GM12878 (cell line): Measurements from ENCODE around the gene FAM222A. TPM values are rescaled to one million over a fixed set of nuclear protein-coding genes. Genes with fewer than 3 reads are reported as not detected.

Experiments
- ATAC-seq: fragments of 200-7000 bp; cut with Tn5 transposase; 3 replicates; pipeline ENCODE4 v1.9.1; 2020; ENCODE audit warnings: mild to moderate bottlenecking, moderate library complexity
- BruUV-seq: library from RNA; stranded (reverse); fragments of 400-500 nt; replicated peaks from 2 replicates; lab custom pipeline; 2021; lab: Mats Ljungman, UMichigan
- CTCF ChIA-PET: fragments of 300-600 bp; sonication (Branson Sonifier 250); formaldehyde crosslinking; extraction: SDS; loops from one replicate; lab custom pipeline; 2021; ENCODE audit warnings: inconsistent platforms; lab: Yijun Ruan, JAX
- POLR2A ChIA-PET: fragments of 350-600 bp; formaldehyde crosslinking; extraction: SDS; loops from one replicate; lab custom pipeline; 2021; ENCODE audit warnings: inconsistent platforms; lab: Charles Lee
- RAD21 ChIA-PET: fragments of 300-600 bp; sonication (Branson Sonifier 250); formaldehyde crosslinking; loops from one replicate; lab custom pipeline; 2023; ENCODE audit warnings: antibody characterized with exemption; ENCODE audit not compliant: unreplicated experiment; lab: Charles Lee
- SMC1A ChIA-PET: fragments of 300-600 bp; sonication (Branson Sonifier 250); formaldehyde crosslinking; loops from one replicate; lab custom pipeline; 2023; ENCODE audit not compliant: unreplicated experiment, uncharacterized antibody; lab: Charles Lee
- DNase-seq: peaks from one replicate; pipeline ENCODE4 v3.0.0-alpha.2; 2011; ENCODE audit warnings: low read depth, low spot score
- FAIRE-seq: peaks from 3 replicates; lab custom pipeline; 2011; peaks lifted over from hg19 to GRCh38; lab: Jason Lieb, UNC
- H2AFZ ChIP-seq: 2 replicates; pipeline ENCODE4 v1.6.0; 2011; ENCODE audit warnings: low read depth, low read length, control low read depth; ENCODE audit not compliant: control insufficient read depth
- H3K27ac ChIP-seq: 2 replicates; pipeline ENCODE4 v1.5.1; 2011; ENCODE audit warnings: control low read depth; ENCODE audit not compliant: control insufficient read depth, insufficient read depth
- H3K27me3 ChIP-seq, 2 experiments: replicated peaks in 1 of 2; 2 replicates each; pipeline versions ENCODE4 v1.6.0 to v1.6.1; 2011; ENCODE audit warnings: low read length in 1 of 2; ENCODE audit not compliant: control insufficient read depth in 2 of 2, insufficient read depth in 2 of 2
- H3K36me3 ChIP-seq, 2 experiments: 2 replicates each; pipeline ENCODE4 v1.5.1; 2011; ENCODE audit warnings: low read length in 1 of 2; ENCODE audit not compliant: control insufficient read depth in 2 of 2, insufficient read depth in 2 of 2
- H3K4me1 ChIP-seq: 2 replicates; pipeline ENCODE4 v1.6.1; 2011; ENCODE audit warnings: mild to moderate bottlenecking, low read length, moderate library complexity, mixed read lengths; ENCODE audit not compliant: control insufficient read depth, insufficient read depth
- H3K4me2 ChIP-seq: 2 replicates; pipeline ENCODE4 v1.6.0; 2011; ENCODE audit warnings: control low read depth; ENCODE audit not compliant: control insufficient read depth, insufficient read depth
- H3K4me3 ChIP-seq: fragments of 200-600 bp; sonication (generic); 2 replicates; pipeline ENCODE4 v1.5.1; 2016
- H3K79me2 ChIP-seq: 2 replicates; pipeline ENCODE4 v1.6.0; 2011; ENCODE audit warnings: low read length; ENCODE audit not compliant: control insufficient read depth, insufficient read depth
- H3K9ac ChIP-seq: 2 replicates; pipeline ENCODE4 v1.8.0; 2011; ENCODE audit warnings: low read length, control low read depth, mixed read lengths; ENCODE audit not compliant: control insufficient read depth, insufficient read depth
- H3K9me3 ChIP-seq: replicated peaks from 3 replicates; pipeline ENCODE4 v1.5.1; 2011; ENCODE audit warnings: mild to moderate bottlenecking, low read length; ENCODE audit not compliant: control insufficient read depth, insufficient read depth
- H4K20me1 ChIP-seq: 2 replicates; pipeline ENCODE4 v1.6.0; 2011; ENCODE audit not compliant: control insufficient read depth, insufficient read depth
- CEBPB ChIP-seq, 2 experiments: fragments of 150-350 bp in 1 of 2; IDR thresholded peaks; 2 replicates each; pipeline ENCODE4 v1.6.1; 2012 to 2014; ENCODE audit warnings: low read depth in 2 of 2, low read length in 2 of 2, borderline replicate concordance in 1 of 2, inconsistent platforms in 1 of 2
- CHD2 ChIP-seq: IDR thresholded peaks from 2 replicates; pipeline ENCODE4 v1.6.1; 2011; ENCODE audit warnings: low read depth, low read length, improper control_type of control experiment, borderline replicate concordance
- EGR1 ChIP-seq, 2 experiments: IDR thresholded peaks; 1 replicate in 1 of 2; 2 replicates in 1 of 2; pipeline ENCODE4 v1.6.1; 2011 to 2012; ENCODE audit warnings: low read depth in 2 of 2, low read length in 2 of 2, borderline replicate concordance in 1 of 2, mild to moderate bottlenecking in 1 of 2, moderate library complexity in 1 of 2
- EZH2 ChIP-seq: IDR thresholded peaks from 2 replicates; pipeline ENCODE4 v1.6.1; 2012; ENCODE audit warnings: low read depth, mild to moderate bottlenecking, control low read depth, inconsistent platforms, low read length, borderline replicate concordance; ENCODE audit not compliant: control insufficient read depth
- FOS ChIP-seq: IDR thresholded peaks from 3 replicates; pipeline ENCODE4 v1.6.1; 2011; ENCODE audit warnings: borderline replicate concordance; ENCODE audit not compliant: insufficient read length; ENCODE audit errors: extremely low read depth
- FOXM1 ChIP-seq: IDR thresholded peaks from 2 replicates; pipeline ENCODE4 v1.6.1; 2012; ENCODE audit warnings: low read depth, mild to moderate bottlenecking, inconsistent platforms, low read length, moderate library complexity
- MEF2A ChIP-seq: IDR thresholded peaks from 2 replicates; pipeline ENCODE4 v1.6.1; 2011; ENCODE audit warnings: low read depth, mild to moderate bottlenecking, low read length, moderate library complexity; ENCODE audit not compliant: insufficient read depth
- MXI1 ChIP-seq: fragments of 150-350 bp; IDR thresholded peaks from 2 replicates; pipeline ENCODE4 v1.6.1; 2011; ENCODE audit warnings: low read depth, mild to moderate bottlenecking, inconsistent platforms, low read length, improper control_type of control experiment
- NKRF ChIP-seq: fragments of 450-650 bp; conservative IDR thresholded peaks from 2 replicates; pipeline ENCODE4 v1.6.1; 2017; ENCODE audit warnings: mild to moderate bottlenecking, moderate library complexity
- NR2F1 ChIP-seq: fragments of 450-650 bp; conservative IDR thresholded peaks from 2 replicates; pipeline ENCODE4 v1.6.1; 2017; ENCODE audit warnings: mild to moderate bottlenecking
- PML ChIP-seq: IDR thresholded peaks from 2 replicates; pipeline ENCODE4 v1.6.1; 2012; ENCODE audit warnings: low read length, inconsistent platforms
- POLR2AphosphoS5 ChIP-seq: IDR thresholded peaks from 2 replicates; pipeline ENCODE4 v1.6.1; 2011; ENCODE audit warnings: mild to moderate bottlenecking, low read length, inconsistent platforms
- RELB ChIP-seq: fragments of 450-650 bp; IDR thresholded peaks from 2 replicates; pipeline ENCODE4 v1.6.1; 2017; ENCODE audit warnings: low read depth, mild to moderate bottlenecking, moderate library complexity
- REST ChIP-seq: IDR thresholded peaks from 2 replicates; pipeline ENCODE4 v1.6.1; 2012; ENCODE audit warnings: mild to moderate bottlenecking, low read depth, low read length
- RUNX3 ChIP-seq: IDR thresholded peaks from 2 replicates; pipeline ENCODE4 v1.6.1; 2012; ENCODE audit warnings: low read length, inconsistent platforms
- SP1 ChIP-seq: IDR thresholded peaks from one replicate; pipeline ENCODE4 v1.6.1; 2011; ENCODE audit warnings: low read depth, low read length
- SREBF1 ChIP-seq: IDR thresholded peaks from 2 replicates; pipeline ENCODE4 v1.6.1; 2012; ENCODE audit warnings: mild to moderate bottlenecking, low read length
- WRNIP1 ChIP-seq: IDR thresholded peaks from 2 replicates; pipeline ENCODE4 v1.6.1; 2011; ENCODE audit warnings: low read depth, low read length, improper control_type of control experiment, borderline replicate concordance
- WGBS: methylation state at CpG from one replicate; pipeline ENCODE4 v1.1.6; 2016; ENCODE audit warnings: low lambda C conversion rate; ENCODE audit not compliant: insufficient replicate concordance, insufficient coverage; ENCODE audit errors: missing lambda C conversion rate; 5-methylcytosine and 5-hydroxymethylcytosine counted together
- in situ Hi-C: fragments of 300-500 bp; cut with MboI; formaldehyde crosslinking; loops from 9 replicates; pipeline ENCODE4 v1.14.3; 2018; ENCODE audit warnings: mixed read lengths
- intact Hi-C: fragments of 100-400 bp; cut with micrococcal nuclease; formaldehyde crosslinking; loops from one replicate; pipeline ENCODE4 v1.14.2; 2022; ENCODE audit not compliant: unreplicated experiment
- polyA plus RNA-seq, 11 experiments: library from polyadenylated mRNA; depleted of rRNA in 4 of 11; unstranded in 6 of 11; stranded (reverse) in 5 of 11; fragments of >200 nt; fragmentation: Nextera tagmentation in 4 of 11; fragmentation: Illumina TruSeq in 1 of 11; extraction: Ambion mirVana in 4 of 11; extraction: Trizol in 1 of 11; gene quantifications; 1 replicate in 1 of 11; 2 replicates in 10 of 11; pipeline versions ENCODE4 v1.2.1 to v1.2.3, GENCODE V29; 2011 to 2016; ENCODE audit warnings: inconsistent platforms in 2 of 11, missing spikeins in 2 of 11, low read depth in 1 of 11
- total RNA-seq, 4 experiments: library from RNA; depleted of rRNA in 3 of 4; stranded (reverse); fragments of >200 nt in 3 of 4; fragmentation: Illumina TruSeq in 1 of 4; extraction: Trizol in 1 of 4; gene quantifications; 2 replicates each; pipeline versions ENCODE4 v1.2.1 to v1.2.3, GENCODE V29; 2013 to 2021

Gene FAM222A
- total and polyA plus RNA-seq, 10 of the 15 experiments (the other 5 are each of a cell fraction or from before 2014, with no cell fraction given), result 0.04 to 0.49 (median 0.14) TPM; not detected in 3

- TF ChIP-seq EZH2 (no peak), SREBF1 (no peak), MEF2A (no peak), NR2F1 (no peak), SP1 (no peak), FOXM1 (no peak)
Measured at GRCh38 chr12:109698820-109699219, 14.8 kb upstream of the FAM222A start (continued).

GRCh38 chr12:109701064-109701463, 12.6 kb upstream of the FAM222A start:
- H3K4me2 ChIP-seq, result no peak overlapping the region
- 12% methylated on average over 6 of the region's 6 CpGs for WGBS
- no peaks in the 10 kb centered on the region for H3K79me2 ChIP-seq
- FAIRE-seq (no peak), ATAC-seq (no peak), DNase-seq (no peak)
- no peaks in the 10 kb centered on the region for H3K9me3 ChIP-seq
- no peaks in the 10 kb centered on the region for H4K20me1 ChIP-seq
- no TSS peak for BruUV-seq
- in situ Hi-C loops (no loop called here), intact Hi-C loops (no loop called here)
- no peak overlapping the region for H3K27ac ChIP-seq
- no peaks in the 10 kb centered on the region for H3K36me3 ChIP-seq
- no peak overlapping the region for H3K4me3 ChIP-seq
- CTCF ChIA-PET, result no interaction called here
- SMC1A ChIA-PET, result no interaction called here
- no peak overlapping the region for H3K9ac ChIP-seq
- RAD21 ChIA-PET, result no interaction called here
- H3K4me1 ChIP-seq, result no peaks in the 10 kb centered on the region
- peaks cover 0 to 3% of the 10 kb centered on the region in 2 experiments; a peak in 2 of 4 replicates for H3K27me3 ChIP-seq
- POLR2A ChIA-PET, result no interaction called here
- no peak overlapping the region for H2AFZ ChIP-seq
- TF ChIP-seq NKRF (no peak), PML (no peak), CEBPB (IDR thresholded peaks at IDR 0.05; ENCODE audit: borderline replicate concordance in 1 of 2, low read depth in 2 of 2, low read length in 2 of 2) (no peak), MXI1 (no peak), CHD2 (no peak), RUNX3 (no peak), POLR2AphosphoS5 (no peak), REST (no peak), FOS (no peak), SP1 (no peak), RELB (no peak), EGR1 (IDR thresholded peaks at IDR 0.05; ENCODE audit: borderline replicate concordance in 1 of 2, low read depth in 2 of 2, low read length in 2 of 2) (no peak), WRNIP1 (no peak)
